Breast epithelium (tissue), 4 donors: ENCODE data around the gene RNU6-9. TPM values are rescaled to one million over a fixed set of nuclear protein-coding genes. Genes with fewer than 3 reads are reported as not detected.

Source experiments
- DNase-seq, 2 donors: peaks; one replicate each; pipeline ENCODE4 v3.0.0-alpha.2; 2019; ENCODE audit warnings: low spot score in 2 of 2
- H3K27ac ChIP-seq, 2 donors: fragments of 200-600 bp; sonication (generic) in 1 of 2; one replicate each; pipeline ENCODE4 v1.5.1; 2016 to 2019; ENCODE audit warnings: mild to moderate bottlenecking in 1 of 2
- H3K27me3 ChIP-seq, 2 donors: fragments of 200-600 bp; sonication (generic) in 1 of 2; one replicate each; pipeline versions ENCODE4 v1.5.1 to v1.6.0; 2017 to 2019; ENCODE audit warnings: control low read depth in 1 of 2, mild to moderate bottlenecking in 1 of 2
- H3K36me3 ChIP-seq: fragments of 200-600 bp; one replicate; pipeline ENCODE4 v1.5.1; 2019
- H3K4me1 ChIP-seq, 2 donors: fragments of 200-600 bp; sonication (generic); one replicate each; pipeline ENCODE4 v1.5.1; 2016 to 2019; ENCODE audit warnings: control low read depth in 1 of 2
- H3K4me3 ChIP-seq, 3 donors: fragments of 200-600 bp; sonication (generic); 1 replicate in 2 of 3; 2 replicates in 1 of 3; pipeline ENCODE4 v1.5.1; 2016 to 2019; ENCODE audit warnings: mild to moderate bottlenecking in 3 of 3, moderate library complexity in 2 of 3
- H3K9me3 ChIP-seq, 2 donors: fragments of 200-600 bp; sonication (generic) in 1 of 2; one replicate each; pipeline ENCODE4 v1.5.1; 2016 to 2019; ENCODE audit warnings: control low read depth in 1 of 2
- POLR2A ChIP-seq: fragments of 450-650 bp; IDR thresholded peaks from one replicate; pipeline ENCODE4 v1.6.1; 2016; ENCODE audit warnings: antibody characterized with exemption, mild to moderate bottlenecking, moderate library complexity
- POLR2AphosphoS5 ChIP-seq, 3 donors: sonication (generic); formaldehyde crosslinking; IDR thresholded peaks; one replicate each; pipeline ENCODE4 v1.6.1; 2017; ENCODE audit warnings: antibody characterized with exemption in 3 of 3
- intact Hi-C: fragments of 100-400 bp; cut with DNase I; formaldehyde crosslinking; loops from one replicate; pipeline ENCODE4 v1.15.1; 2023; ENCODE audit warnings: low total_unique reads
- total RNA-seq, 3 donors: library from RNA; depleted of rRNA; stranded (reverse); fragments of >200 nt; gene quantifications; one replicate each; pipeline ENCODE4 v1.1.0, GENCODE V29; 2016
- TF ChIP-seq, protein P1 (sequence below), 3 donors: fragments of 450-650 bp; IDR thresholded peaks; one replicate each; pipeline ENCODE4 v1.5.1; 2016 to 2017; ENCODE audit warnings: antibody characterized with exemption in 3 of 3, mild to moderate bottlenecking in 3 of 3, moderate library complexity in 3 of 3

Gene RNU6-9
- total RNA-seq, 3 donors from 2014 or later: not detected

GRCh38 chr19:899336-900042, 6.2 kb downstream of the RNU6-9 start:
- Histone ChIP-seq H3K36me3 (no peaks in the 10 kb centered on the region), H3K4me3 (no peak overlapping the region), H3K27me3 (no peaks in the 10 kb centered on the region), H3K4me1 (no peaks in the 10 kb centered on the region), H3K9me3 (no peaks in the 10 kb centered on the region), H3K27ac (no peak overlapping the region)
- no peak for TF ChIP-seq POLR2A
- TF ChIP-seq POLR2AphosphoS5 (IDR thresholded peaks at IDR 0.05): no peak
- TF ChIP-seq, protein P1, sequence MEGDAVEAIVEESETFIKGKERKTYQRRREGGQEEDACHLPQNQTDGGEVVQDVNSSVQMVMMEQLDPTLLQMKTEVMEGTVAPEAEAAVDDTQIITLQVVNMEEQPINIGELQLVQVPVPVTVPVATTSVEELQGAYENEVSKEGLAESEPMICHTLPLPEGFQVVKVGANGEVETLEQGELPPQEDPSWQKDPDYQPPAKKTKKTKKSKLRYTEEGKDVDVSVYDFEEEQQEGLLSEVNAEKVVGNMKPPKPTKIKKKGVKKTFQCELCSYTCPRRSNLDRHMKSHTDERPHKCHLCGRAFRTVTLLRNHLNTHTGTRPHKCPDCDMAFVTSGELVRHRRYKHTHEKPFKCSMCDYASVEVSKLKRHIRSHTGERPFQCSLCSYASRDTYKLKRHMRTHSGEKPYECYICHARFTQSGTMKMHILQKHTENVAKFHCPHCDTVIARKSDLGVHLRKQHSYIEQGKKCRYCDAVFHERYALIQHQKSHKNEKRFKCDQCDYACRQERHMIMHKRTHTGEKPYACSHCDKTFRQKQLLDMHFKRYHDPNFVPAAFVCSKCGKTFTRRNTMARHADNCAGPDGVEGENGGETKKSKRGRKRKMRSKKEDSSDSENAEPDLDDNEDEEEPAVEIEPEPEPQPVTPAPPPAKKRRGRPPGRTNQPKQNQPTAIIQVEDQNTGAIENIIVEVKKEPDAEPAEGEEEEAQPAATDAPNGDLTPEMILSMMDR (IDR thresholded peaks at IDR 0.05): no peak
- no peak for DNase-seq
- intact Hi-C loops: loop anchor here (5.0 to 10.0 kb wide), 2 partner anchors 293 to 315 kb away; no protein-coding TSS in a partner anchor

GRCh38 chr19:900043-900301, 6.7 kb downstream of the RNU6-9 start:
- intact Hi-C loops: no loop called here

DNA sequence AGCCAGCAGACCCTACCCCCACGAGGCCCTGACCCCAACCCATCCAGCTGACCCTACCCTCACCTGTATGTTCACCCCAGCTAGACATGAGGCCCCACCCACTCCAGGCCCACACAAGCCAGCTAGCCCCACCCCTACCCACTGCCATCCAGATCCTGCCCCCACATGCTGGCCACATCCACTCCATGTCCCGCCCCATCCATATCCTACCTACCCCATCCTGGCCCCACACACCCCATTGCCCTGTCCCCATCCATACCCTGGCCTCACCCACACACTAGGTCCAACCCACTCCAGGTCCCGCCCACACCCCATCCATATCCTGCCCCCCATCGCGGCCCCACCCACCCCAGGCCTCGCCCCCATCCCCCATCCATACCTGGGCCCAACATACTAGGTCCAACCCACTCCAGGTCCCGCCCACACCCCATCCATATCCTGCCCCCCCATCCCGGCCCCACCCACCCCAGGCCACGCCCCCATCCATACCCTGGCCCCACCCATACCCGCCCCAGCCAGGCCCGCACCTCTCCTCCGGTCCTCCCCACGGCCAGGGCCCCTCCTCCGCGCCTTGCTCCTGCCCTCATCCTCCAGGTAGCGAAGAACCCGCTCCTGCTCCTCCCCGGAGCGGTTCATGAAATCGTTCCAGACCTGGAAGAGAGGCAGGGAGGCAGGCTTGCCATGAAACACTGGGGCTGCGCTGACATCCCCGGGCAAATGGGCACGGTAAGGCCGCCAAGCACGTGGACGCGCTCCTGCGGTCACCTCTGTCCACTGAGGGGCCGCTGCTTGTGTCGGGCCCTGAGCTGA, 7.2 kb downstream of the RNU6-9 start:
- no peaks in the 10 kb centered on the region for H3K36me3 ChIP-seq
- no peaks in the 10 kb centered on the region for H3K27me3 ChIP-seq
- no peak for TF ChIP-seq POLR2A
- TF ChIP-seq POLR2AphosphoS5 (IDR thresholded peaks at IDR 0.05): no peak
- TF ChIP-seq, protein P1 (IDR thresholded peaks at IDR 0.05): no peak
- intact Hi-C loops: no loop called here
- DNase-seq: no peak
- peak overlapping the region in 1 of 2 donors; percentile 12 for H3K27ac ChIP-seq
- no peaks in the 10 kb centered on the region for H3K4me1 ChIP-seq
- H3K4me3 ChIP-seq: no peak overlapping the region
- H3K9me3 ChIP-seq: no peaks in the 10 kb centered on the region

More at GRCh38 chr19:900043-900301, 6.7 kb downstream of the RNU6-9 start:
- H3K36me3 ChIP-seq: no peaks in the 10 kb centered on the region
- H3K9me3 ChIP-seq: no peaks in the 10 kb centered on the region
- no peak overlapping the region for H3K4me3 ChIP-seq
- peak overlapping the region in 1 of 2 donors; percentile 12 for H3K27ac ChIP-seq
- TF ChIP-seq POLR2AphosphoS5 (IDR thresholded peaks at IDR 0.05): no peak
- TF ChIP-seq, protein P1 (IDR thresholded peaks at IDR 0.05): no peak
- TF ChIP-seq POLR2A: no peak
- no peaks in the 10 kb centered on the region for H3K4me1 ChIP-seq
- H3K27me3 ChIP-seq: no peaks in the 10 kb centered on the region
- no peak for DNase-seq

- no peak overlapping the region for H3K4me3 ChIP-seq
- intact Hi-C loops: no loop called here
- H3K27ac ChIP-seq: no peak overlapping the region
- no peak for DNase-seq
- TF ChIP-seq, protein P1 (IDR thresholded peaks at IDR 0.05): no peak
- no peaks in the 10 kb centered on the region for H3K27me3 ChIP-seq
- H3K36me3 ChIP-seq: no peaks in the 10 kb centered on the region
- H3K4me1 ChIP-seq: no peaks in the 10 kb centered on the region
- H3K9me3 ChIP-seq: no peaks in the 10 kb centered on the region
Observed at GRCh38 chr19:901216-902092, 8.2 kb downstream of the RNU6-9 start.

- H3K36me3 ChIP-seq: no peaks in the 10 kb centered on the region
- TF ChIP-seq, protein P1 (IDR thresholded peaks at IDR 0.05): no peak
- TF ChIP-seq POLR2AphosphoS5 (IDR thresholded peaks at IDR 0.05) (no peak), POLR2A (no peak)
- DNase-seq: no peak
- intact Hi-C loops: no loop called here
- H3K4me3 ChIP-seq: no peak overlapping the region
- H3K4me1 ChIP-seq: no peaks in the 10 kb centered on the region
- H3K27me3 ChIP-seq: no peaks in the 10 kb centered on the region
- H3K27ac ChIP-seq: no peak overlapping the region
- no peaks in the 10 kb centered on the region for H3K9me3 ChIP-seq
Observed at GRCh38 chr19:902093-902370, 8.7 kb downstream of the RNU6-9 start.
